ENCODE measurements around the gene C1QTNF6. TPM values are rescaled to one million over a fixed set of nuclear protein-coding genes. Genes with fewer than 3 reads are reported as not detected.

Gene C1QTNF6
- total and polyA plus RNA-seq, 10 of the 15 experiments (the other 5 are each of a cell fraction or from before 2014, with no cell fraction given), result 0.16 to 4.1 (median 1.3) TPM

DNA sequence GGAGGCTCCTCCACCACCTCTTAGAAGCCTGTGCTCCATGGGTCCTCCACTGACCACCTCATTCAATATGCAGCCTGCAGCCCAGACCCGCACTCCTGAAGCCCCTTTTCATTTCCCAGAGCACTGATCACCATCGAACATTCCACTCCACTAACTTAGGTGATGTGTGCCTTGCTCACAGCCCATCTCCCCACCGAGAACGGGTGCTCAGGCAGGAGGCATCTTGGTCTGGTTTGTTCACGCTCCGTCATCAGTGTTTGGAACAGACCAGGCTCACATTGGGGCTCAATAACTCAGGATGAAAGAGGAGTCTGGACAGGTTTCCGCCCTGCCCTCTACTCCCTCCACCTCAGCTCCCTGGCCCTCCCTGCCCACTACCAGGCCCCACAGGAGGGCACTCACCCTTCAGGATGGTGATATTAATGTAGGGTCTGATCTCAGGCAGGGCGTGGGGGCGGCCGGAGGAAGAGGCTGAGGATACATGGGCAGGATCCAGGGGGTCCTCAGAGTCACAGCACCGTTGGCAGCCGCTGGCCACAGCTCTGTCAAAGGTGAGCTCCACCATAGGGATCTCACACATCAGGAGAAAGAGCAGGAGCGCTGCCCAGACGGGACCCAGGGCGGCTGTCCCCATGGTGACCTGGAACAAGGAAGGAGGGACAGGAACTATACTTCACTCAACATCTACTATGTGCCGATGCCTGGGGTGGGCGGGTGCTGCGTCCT is 3.1 kb downstream of the C1QTNF6 start:
- CTCF ChIA-PET, result interaction anchor here (0.7 kb wide), 1 partner anchor 64 kb away, joined by 3 read pairs; no protein-coding TSS in a partner anchor

DNA sequence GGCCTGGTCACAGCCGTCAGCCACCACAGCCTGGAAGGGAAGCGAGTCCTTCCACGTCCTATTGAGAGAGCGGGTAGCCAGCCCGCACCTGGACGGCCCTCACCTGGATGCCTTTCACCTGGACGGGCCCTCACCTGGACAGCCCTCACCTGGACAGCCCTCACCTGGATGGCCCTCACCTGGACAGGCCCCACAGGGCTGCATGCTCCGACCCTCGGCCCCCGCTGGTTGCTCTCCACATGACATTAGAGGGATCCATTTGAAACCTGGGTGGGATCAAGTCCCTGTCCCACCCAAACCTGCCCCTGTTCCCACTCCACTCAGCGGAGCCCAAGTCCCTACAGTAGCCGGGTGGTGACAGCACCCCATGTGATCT is 3.7 kb downstream of the C1QTNF6 start:
- POLR2A ChIA-PET, result interaction anchor here (1.8 kb wide), 1 partner anchor 10 kb away, joined by 5 read pairs; no protein-coding TSS in a partner anchor
- TF ChIP-seq HDGF (IDR thresholded peaks at IDR 0.05) (no peak), RAD21 (IDR thresholded peaks at IDR 0.05; ENCODE audit: insufficient read depth, low read depth, low read length) (no peak), TCF12 (IDR thresholded peaks at IDR 0.05; ENCODE audit: low read depth, low read length) (no peak), SUZ12 (IDR thresholded peaks at IDR 0.05; ENCODE audit: unreplicated experiment) (no peak)
- TF ChIP-seq, protein P1, sequence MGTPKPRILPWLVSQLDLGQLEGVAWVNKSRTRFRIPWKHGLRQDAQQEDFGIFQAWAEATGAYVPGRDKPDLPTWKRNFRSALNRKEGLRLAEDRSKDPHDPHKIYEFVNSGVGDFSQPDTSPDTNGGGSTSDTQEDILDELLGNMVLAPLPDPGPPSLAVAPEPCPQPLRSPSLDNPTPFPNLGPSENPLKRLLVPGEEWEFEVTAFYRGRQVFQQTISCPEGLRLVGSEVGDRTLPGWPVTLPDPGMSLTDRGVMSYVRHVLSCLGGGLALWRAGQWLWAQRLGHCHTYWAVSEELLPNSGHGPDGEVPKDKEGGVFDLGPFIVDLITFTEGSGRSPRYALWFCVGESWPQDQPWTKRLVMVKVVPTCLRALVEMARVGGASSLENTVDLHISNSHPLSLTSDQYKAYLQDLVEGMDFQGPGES (IDR thresholded peaks at IDR 0.05), result no peak
- CTCF ChIA-PET, result interaction anchor here (0.8 to 1.7 kb wide), 4 partner anchors 16 to 181 kb away, joined by 3 to 7 read pairs (median 3); no protein-coding TSS in a partner anchor

More for the DNA sequence above, 3.1 kb downstream of the C1QTNF6 start:
- Histone ChIP-seq H3K27ac (ENCODE audit: control insufficient read depth, insufficient read depth) (no peak overlapping the region), H3K4me2 (ENCODE audit: control insufficient read depth, insufficient read depth) (no peak overlapping the region), H4K20me1 (ENCODE audit: control insufficient read depth, insufficient read depth) (no peaks in the 10 kb centered on the region), H3K4me3 (no peak overlapping the region), H2AFZ (ENCODE audit: control insufficient read depth, low read depth, low read length) (no peak overlapping the region), H3K4me1 (ENCODE audit: control insufficient read depth, insufficient read depth, low read length) (no peaks in the 10 kb centered on the region), H3K79me2 (ENCODE audit: control insufficient read depth, insufficient read depth, low read length) (no peaks in the 10 kb centered on the region), H3K9ac (ENCODE audit: control insufficient read depth, insufficient read depth, low read length) (no peak overlapping the region), H3K9me3 (replicated peaks; ENCODE audit: control insufficient read depth, insufficient read depth, low read length) (no peaks in the 10 kb centered on the region), H3K36me3 (ENCODE audit: control insufficient read depth in 2 of 2, insufficient read depth in 2 of 2, low read length in 1 of 2) (no peaks in the 10 kb centered on the region), H3K27me3 (replicated peaks in 1 of 2; ENCODE audit: control insufficient read depth in 2 of 2, insufficient read depth in 2 of 2, low read length in 1 of 2) (no peaks in the 10 kb centered on the region)
- intact Hi-C loops (cut with micrococcal nuclease; ENCODE audit: unreplicated experiment) (no loop called here), in situ Hi-C loops (cut with MboI) (loop anchor here (5.0 kb wide), 1 partner anchor 103 kb away; no protein-coding TSS in a partner anchor)
- ChIA-PET SMC1A (ENCODE audit: uncharacterized antibody, unreplicated experiment) (no interaction called here), RAD21 (ENCODE audit: unreplicated experiment) (no interaction called here), POLR2A (interaction anchor here (0.6 to 1.8 kb wide), 2 partner anchors 9 kb away, joined by 3 to 5 read pairs; no protein-coding TSS in a partner anchor)
- BruUV-seq (replicated peaks), result no TSS peak
- no peak for FAIRE-seq
- 56% methylated on average over 15 of the region's 18 CpGs for WGBS (ENCODE audit: insufficient coverage, insufficient replicate concordance, low lambda C conversion rate, missing lambda C conversion rate)
- TF ChIP-seq EED (IDR thresholded peaks at IDR 0.05; ENCODE audit: low read depth) (no peak), SPI1 (IDR thresholded peaks at IDR 0.05; ENCODE audit: borderline replicate concordance, insufficient read depth, low read depth, low read length) (no peak), SMAD1 (IDR thresholded peaks at IDR 0.05; ENCODE audit: low read depth, partially characterized antibody) (no peak), PML (IDR thresholded peaks at IDR 0.05; ENCODE audit: low read length) (no peak), ZNF24 (IDR thresholded peaks at IDR 0.05) (no peak), HDAC2 (IDR thresholded peaks at IDR 0.05) (no peak)
- DNase-seq (ENCODE audit: low read depth, low spot score), result no peak
- no peak for ATAC-seq

More for the DNA sequence above, 3.7 kb downstream of the C1QTNF6 start:
- SMC1A ChIA-PET (ENCODE audit: uncharacterized antibody, unreplicated experiment), result interaction anchor here (0.7 to 1.7 kb wide), 5 partner anchors 9 to 140 kb away, joined by 3 to 7 read pairs (median 4); no protein-coding TSS in a partner anchor
- H4K20me1 ChIP-seq (ENCODE audit: control insufficient read depth, insufficient read depth), result no peaks in the 10 kb centered on the region
- no peak overlapping the region for H3K4me3 ChIP-seq
- 72% methylated on average over 12 of the region's 12 CpGs for WGBS (ENCODE audit: insufficient coverage, insufficient replicate concordance, low lambda C conversion rate, missing lambda C conversion rate)
- BruUV-seq (replicated peaks), result no TSS peak
- no peak for FAIRE-seq
- no peaks in the 10 kb centered on the region for H3K36me3 ChIP-seq (ENCODE audit: control insufficient read depth in 2 of 2, insufficient read depth in 2 of 2, low read length in 1 of 2)
- H2AFZ ChIP-seq (ENCODE audit: control insufficient read depth, low read depth, low read length), result no peak overlapping the region
- no peaks in the 10 kb centered on the region for H3K79me2 ChIP-seq (ENCODE audit: control insufficient read depth, insufficient read depth, low read length)
- no peak overlapping the region for H3K9ac ChIP-seq (ENCODE audit: control insufficient read depth, insufficient read depth, low read length)
- H3K27me3 ChIP-seq (replicated peaks in 1 of 2; ENCODE audit: control insufficient read depth in 2 of 2, insufficient read depth in 2 of 2, low read length in 1 of 2), result no peaks in the 10 kb centered on the region
- no peaks in the 10 kb centered on the region for H3K4me1 ChIP-seq (ENCODE audit: control insufficient read depth, insufficient read depth, low read length)
- RAD21 ChIA-PET (ENCODE audit: unreplicated experiment), result interaction anchor here (1.5 kb wide), 2 partner anchors 21 to 138 kb away, joined by 3 to 6 read pairs; no protein-coding TSS in a partner anchor
- H3K4me2 ChIP-seq (ENCODE audit: control insufficient read depth, insufficient read depth), result no peak overlapping the region
- in situ Hi-C loops (cut with MboI) (no loop called here), intact Hi-C loops (cut with micrococcal nuclease; ENCODE audit: unreplicated experiment) (no loop called here)
- no peak for DNase-seq (ENCODE audit: low read depth, low spot score)
- no peak overlapping the region for H3K27ac ChIP-seq (ENCODE audit: control insufficient read depth, insufficient read depth)
- H3K9me3 ChIP-seq (replicated peaks; ENCODE audit: control insufficient read depth, insufficient read depth, low read length), result no peaks in the 10 kb centered on the region
- no peak for ATAC-seq

Data from GM12878 (cell line).